Measurements from ENCODE around the gene KRTAP9-9.

- TF ChIP-seq EZH2 (IDR thresholded peaks at IDR 0.05; ENCODE audit: borderline replicate concordance, insufficient read depth, low read depth, low read length, poor library complexity, severe bottlenecking) (no peak), CTCF (IDR thresholded peaks at IDR 0.05) (no peak)
Observed at GRCh38 chr17:41304091-41304490, 48.9 kb downstream of the KRTAP9-9 start.

Measured in B cell (primary cell).